22Rv1 (cell line): ENCODE data around the gene GPR61.
A peak's percentile ranks its signal among the peaks of the same experiment; 100 is the strongest.

Experiments used
- H3K27ac ChIP-seq: fragments of 450-650 bp; 2 replicates; pipeline ENCODE4 v1.5.1; 2017
- CTCF ChIP-seq: fragments of 450-650 bp; IDR thresholded peaks from 2 replicates; pipeline ENCODE4 v1.5.1; 2017; ENCODE audit warnings: mild to moderate bottlenecking
- ZFX ChIP-seq: fragments of 450-650 bp; IDR thresholded peaks from 2 replicates; pipeline ENCODE4 v1.6.1; 2017; ENCODE audit warnings: antibody characterized with exemption, borderline replicate concordance

The GPR61 gene

GRCh38 chr1:109539676-109540075, at the start of gene GPR61:
TSS of gene GPR61 (plus strand) at chr1:109539872. CDS start at chr1:109543023, 3,151 bp downstream.
- no peak within 1 kb of the TSS for H3K27ac ChIP-seq
- no peak for TF ChIP-seq ZFX
- no peak for TF ChIP-seq CTCF

GRCh38 chr1:109490029-109490933, 49.4 kb upstream of the GPR61 start:
- TF ChIP-seq ZFX (no peak), CTCF (peak; percentile 83)

GRCh38 chr1:109490934-109491302, 48.8 kb upstream of the GPR61 start:
- TF ChIP-seq ZFX (no peak), CTCF (peak; percentile 44)
- no peak overlapping the region for H3K27ac ChIP-seq

More at GRCh38 chr1:109490029-109490933, 49.4 kb upstream of the GPR61 start:
- H3K27ac ChIP-seq = no peak overlapping the region

- no peak for TF ChIP-seq CTCF
- TF ChIP-seq ZFX = no peak
- no peak overlapping the region for H3K27ac ChIP-seq
These were observed 48.3 kb upstream of the GPR61 start for GRCh38 chr1:109491372-109491771.

GRCh38 chr1:109492779-109493178, 46.9 kb upstream of the GPR61 start:
- no peak for TF ChIP-seq ZFX
- TF ChIP-seq CTCF = no peak
- no peak overlapping the region for H3K27ac ChIP-seq

- 0 out of 2 replicates have a peak overlapping the region, but pooled peaks have one; percentile 73 for H3K27ac ChIP-seq
- TF ChIP-seq CTCF (no peak), ZFX (no peak)
These were observed 46.4 kb upstream of the GPR61 start for GRCh38 chr1:109493227-109493626.

- no peak for TF ChIP-seq ZFX
- peak; percentile 98 for TF ChIP-seq CTCF
- H3K27ac ChIP-seq = peak within 1 kb of the TSS; percentile 73
These were observed 45.7 kb upstream of the GPR61 start, which contains the start of gene CYB561D1 for GRCh38 chr1:109493805-109494539. TSS of gene CYB561D1 (plus strand) at chr1:109494094. CDS start at chr1:109494140, 46 bp downstream.
